ENCODE results near the gene MUC6.

- no peak for TF ChIP-seq CTCF (IDR thresholded peaks at IDR 0.05; ENCODE audit: low read length)
- TF ChIP-seq EZH2 (optimal IDR thresholded peaks at IDR 0.05; ENCODE audit: low read depth, low read length): no peak
- no peak for TF ChIP-seq EZH2phosphoT487 (IDR thresholded peaks at IDR 0.05; ENCODE audit: low read length)
These were observed 27.1 kb downstream of the MUC6 start for GRCh38 chr11:1009371-1009770.
